Measurements from ENCODE around the gene ARHGEF7.

ARHGEF7 gene

GRCh38 chr13:111247552-111247951 lies 132.4 kb downstream of the ARHGEF7 start:
- peak; percentile 98 for DNase-seq (ENCODE audit: low read depth)
- TF ChIP-seq, protein P1, sequence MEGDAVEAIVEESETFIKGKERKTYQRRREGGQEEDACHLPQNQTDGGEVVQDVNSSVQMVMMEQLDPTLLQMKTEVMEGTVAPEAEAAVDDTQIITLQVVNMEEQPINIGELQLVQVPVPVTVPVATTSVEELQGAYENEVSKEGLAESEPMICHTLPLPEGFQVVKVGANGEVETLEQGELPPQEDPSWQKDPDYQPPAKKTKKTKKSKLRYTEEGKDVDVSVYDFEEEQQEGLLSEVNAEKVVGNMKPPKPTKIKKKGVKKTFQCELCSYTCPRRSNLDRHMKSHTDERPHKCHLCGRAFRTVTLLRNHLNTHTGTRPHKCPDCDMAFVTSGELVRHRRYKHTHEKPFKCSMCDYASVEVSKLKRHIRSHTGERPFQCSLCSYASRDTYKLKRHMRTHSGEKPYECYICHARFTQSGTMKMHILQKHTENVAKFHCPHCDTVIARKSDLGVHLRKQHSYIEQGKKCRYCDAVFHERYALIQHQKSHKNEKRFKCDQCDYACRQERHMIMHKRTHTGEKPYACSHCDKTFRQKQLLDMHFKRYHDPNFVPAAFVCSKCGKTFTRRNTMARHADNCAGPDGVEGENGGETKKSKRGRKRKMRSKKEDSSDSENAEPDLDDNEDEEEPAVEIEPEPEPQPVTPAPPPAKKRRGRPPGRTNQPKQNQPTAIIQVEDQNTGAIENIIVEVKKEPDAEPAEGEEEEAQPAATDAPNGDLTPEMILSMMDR (IDR thresholded peaks at IDR 0.05; ENCODE audit: control insufficient read depth, extremely low read depth, insufficient read depth), result no peak
- H3K4me3 ChIP-seq (ENCODE audit: low read depth, low read length), result no peak overlapping the region

GRCh38 chr13:111248822-111249221 lies 133.7 kb downstream of the ARHGEF7 start:
- TF ChIP-seq, protein P1 (IDR thresholded peaks at IDR 0.05; ENCODE audit: control insufficient read depth, extremely low read depth, insufficient read depth), result no peak
- DNase-seq (ENCODE audit: low read depth), result no peak
- no peak overlapping the region for H3K4me3 ChIP-seq (ENCODE audit: low read depth, low read length)

DNA sequence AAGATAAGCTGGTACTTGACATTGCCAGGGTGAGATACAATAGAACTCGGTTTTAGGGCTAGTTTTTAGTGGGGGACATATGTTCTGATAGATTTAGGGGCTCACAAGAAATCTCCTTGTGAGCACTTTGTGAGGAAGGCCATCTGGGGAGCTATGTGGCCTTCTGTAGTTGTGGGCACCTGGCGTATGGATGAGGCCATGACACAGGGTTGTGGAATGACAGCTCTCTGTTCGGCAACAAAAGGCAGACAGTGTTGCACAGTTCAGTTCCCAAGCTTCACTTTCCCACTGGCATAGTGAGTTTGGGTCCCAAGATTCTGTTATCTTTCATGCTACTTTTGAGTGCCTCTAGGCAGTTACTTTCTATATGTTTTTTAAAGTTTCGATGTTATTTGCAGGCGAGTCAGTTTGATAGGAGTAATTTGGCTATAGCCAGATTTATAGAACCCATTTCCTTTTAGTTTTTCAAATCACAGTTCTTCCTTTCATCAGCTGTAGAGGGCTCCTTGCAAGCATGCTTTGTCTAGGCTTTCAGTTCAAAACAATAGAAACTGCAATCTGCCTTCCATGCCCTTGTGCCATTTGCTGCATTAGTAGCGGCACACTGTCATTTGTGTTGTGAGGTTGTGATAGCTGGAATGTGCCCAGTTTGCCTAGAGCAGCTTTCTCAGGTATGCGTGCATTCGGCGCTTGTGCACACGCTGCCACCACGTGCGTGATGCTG lies 134.7 kb downstream of the ARHGEF7 start:
- no peak overlapping the region for H3K4me3 ChIP-seq (ENCODE audit: low read depth, low read length)
- TF ChIP-seq, protein P1 (IDR thresholded peaks at IDR 0.05; ENCODE audit: control insufficient read depth, extremely low read depth, insufficient read depth), result no peak
- DNase-seq (ENCODE audit: low read depth), result no peak

DNA sequence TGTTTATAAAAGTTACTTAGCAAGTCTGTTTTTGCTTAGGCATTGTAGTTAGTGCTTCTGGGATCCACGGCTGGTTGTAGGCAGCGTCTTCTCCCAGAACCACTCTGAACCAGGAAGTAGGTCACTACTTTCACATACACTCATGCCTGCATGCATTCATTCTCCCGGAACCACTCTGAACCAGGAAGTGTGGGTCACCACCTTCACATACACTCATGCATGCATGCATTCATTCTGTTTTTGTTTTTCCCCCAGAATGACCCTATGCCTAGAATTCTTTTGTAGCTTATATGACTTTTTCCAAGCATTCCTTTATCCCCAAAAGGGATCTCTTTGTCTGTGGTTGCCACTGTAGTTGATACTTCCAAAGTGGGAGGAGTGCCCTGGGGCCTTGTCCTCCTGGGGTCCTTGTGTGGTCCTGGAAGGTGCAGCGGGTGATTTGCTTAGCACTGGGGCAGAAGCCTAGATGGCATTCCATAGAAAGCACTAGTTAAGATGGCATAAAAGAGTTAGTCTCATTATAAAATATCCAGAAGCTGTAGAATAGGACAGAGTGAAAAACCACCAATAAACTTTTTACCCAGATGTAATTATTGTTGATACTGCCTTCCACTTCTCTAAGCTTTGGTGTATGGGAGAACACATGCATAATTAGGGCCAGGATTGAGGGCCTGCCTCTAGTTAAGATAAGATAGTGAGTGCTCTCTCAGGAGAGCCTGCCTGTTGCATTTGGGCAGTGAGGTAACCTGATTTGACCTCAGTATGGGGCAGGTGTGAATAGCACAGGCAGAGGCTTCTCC lies 136.7 kb downstream of the ARHGEF7 start:
- no peak for DNase-seq (ENCODE audit: low read depth)
- no peak overlapping the region for H3K4me3 ChIP-seq (ENCODE audit: low read depth, low read length)
- TF ChIP-seq, protein P1 (IDR thresholded peaks at IDR 0.05; ENCODE audit: control insufficient read depth, extremely low read depth, insufficient read depth), result no peak

DNA sequence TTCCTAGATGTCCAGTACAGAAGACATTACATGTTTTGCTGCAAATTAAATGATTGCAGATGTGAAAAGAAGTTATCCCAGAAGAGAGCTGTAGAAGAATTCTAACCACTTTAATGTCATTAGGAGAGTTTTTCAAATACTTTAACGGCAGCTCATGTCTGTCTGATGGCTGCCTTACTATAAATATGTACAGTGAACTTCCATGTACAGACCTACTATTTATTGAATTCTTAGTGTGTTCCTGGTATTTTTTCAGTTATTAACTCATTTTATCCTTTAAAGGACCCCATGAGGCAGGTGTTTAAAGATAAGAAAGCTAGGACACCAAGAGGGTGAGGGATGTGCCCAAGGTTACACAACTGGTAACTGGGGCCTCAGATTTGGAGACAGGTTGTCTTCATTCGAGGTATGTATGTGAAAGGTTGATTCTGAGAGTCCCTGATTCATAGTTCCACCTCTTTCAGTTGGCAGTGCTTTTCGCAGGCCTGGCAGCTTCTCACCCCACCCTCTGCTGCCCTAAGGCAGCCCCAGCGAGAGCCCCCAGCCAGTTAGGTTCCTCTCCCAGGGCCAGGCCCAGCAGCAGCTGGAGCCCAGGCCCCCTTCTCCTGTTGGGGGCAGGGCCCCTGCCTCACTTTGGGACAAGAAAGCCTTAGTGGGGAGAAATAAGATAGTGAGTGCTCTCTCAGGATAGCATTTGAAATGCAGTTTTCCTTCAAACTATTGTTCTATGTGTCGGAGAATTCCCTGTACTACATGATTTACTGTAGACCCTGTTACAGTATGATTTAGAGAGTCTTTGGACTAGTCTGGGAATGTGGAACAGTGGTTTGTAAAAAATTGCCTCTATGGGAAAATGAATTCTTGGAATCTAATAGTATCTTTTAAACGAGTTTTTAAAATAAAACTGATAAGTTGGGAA lies 137.6 kb downstream of the ARHGEF7 start:
- TF ChIP-seq, protein P1 (IDR thresholded peaks at IDR 0.05; ENCODE audit: control insufficient read depth, extremely low read depth, insufficient read depth), result no peak
- DNase-seq (ENCODE audit: low read depth), result no peak
- H3K4me3 ChIP-seq (ENCODE audit: low read depth, low read length), result no peak overlapping the region

GRCh38 chr13:111253365-111253872 lies 138.3 kb downstream of the ARHGEF7 start:
- TF ChIP-seq, protein P1 (IDR thresholded peaks at IDR 0.05; ENCODE audit: control insufficient read depth, extremely low read depth, insufficient read depth), result no peak
- DNase-seq (ENCODE audit: low read depth), result no peak

More at GRCh38 chr13:111253365-111253872, 138.3 kb downstream of the ARHGEF7 start:
- no peak overlapping the region for H3K4me3 ChIP-seq (ENCODE audit: low read depth, low read length)

Data from LNCaP clone FGC (cell line).